Body of pancreas (tissue), 4 donors: ENCODE measurements around the gene ATP11A. TPM values are rescaled to one million over a fixed set of nuclear protein-coding genes. Genes with fewer than 3 reads are reported as not detected.
A peak's percentile ranks its signal among the peaks of the same experiment; 100 is the strongest.
"Not testable (repeated sequence)": the region's sequence is repeated elsewhere in the genome, so short reads cannot be mapped to it uniquely, and the experiment has no call there.

Experiments
- ATAC-seq: fragments of 150-250 bp; one replicate; pipeline ENCODE4 v1.9.1; 2016
- DNase-seq, 4 donors: peaks; one replicate each; pipeline ENCODE4 v3.0.0-alpha.2; 2019
- H3K27ac ChIP-seq, 4 donors: fragments of 200-600 bp; sonication (generic); 1 replicate in 3 of 4; 2 replicates in 1 of 4; pipeline versions ENCODE4 v1.5.1 to v1.6.1; 2016 to 2019; ENCODE audit warnings: mild to moderate bottlenecking in 1 of 4, mixed read lengths in 1 of 4, moderate library complexity in 1 of 4
- H3K27me3 ChIP-seq, 2 donors: fragments of 200-600 bp; sonication (generic); one replicate each; pipeline ENCODE4 v1.6.0; 2016; ENCODE audit warnings: mild to moderate bottlenecking in 1 of 2
- H3K36me3 ChIP-seq, 2 donors: fragments of 200-600 bp; sonication (generic); replicated peaks in 1 of 2; 2 replicates each; pipeline ENCODE4 v1.5.1; 2016; ENCODE audit warnings: low read depth in 2 of 2; ENCODE audit not compliant: insufficient read depth in 1 of 2
- H3K4me1 ChIP-seq: fragments of 200-600 bp; sonication (generic); one replicate; pipeline ENCODE4 v1.6.0; 2016
- H3K4me3 ChIP-seq, 2 donors: fragments of 200-600 bp; sonication (generic); 1 replicate in 1 of 2; 2 replicates in 1 of 2; pipeline ENCODE4 v1.5.1; 2016 to 2019
- H3K9me3 ChIP-seq, 3 donors: fragments of 200-600 bp; sonication (generic); 1 replicate in 2 of 3; 2 replicates in 1 of 3; pipeline ENCODE4 v1.5.1; 2016
- CTCF ChIP-seq, 7 experiments: fragments of 450-650 bp in 4 of 7; fragments of 200-600 bp in 3 of 7; sonication (generic) in 3 of 7; IDR thresholded peaks; one replicate each; pipeline ENCODE4 v1.5.1; 2016 to 2019; ENCODE audit warnings: antibody characterized with exemption in 7 of 7
- POLR2A ChIP-seq, 3 donors: fragments of 450-650 bp; IDR thresholded peaks; one replicate each; pipeline ENCODE4 v1.6.1; 2016; ENCODE audit warnings: antibody characterized with exemption in 3 of 3, mild to moderate bottlenecking in 2 of 3
- WGBS, 2 donors: methylation state at CpG; one replicate each; pipeline ENCODE4 v1.1.5; 2017; 5-methylcytosine and 5-hydroxymethylcytosine counted together
- intact Hi-C: fragments of 100-400 bp; cut with DNase I; formaldehyde crosslinking; loops from one replicate; pipeline ENCODE4 v1.15.1; 2023
- total RNA-seq, 2 donors: library from RNA; depleted of rRNA; stranded (reverse); fragments of >200 nt; gene quantifications; one replicate each; pipeline ENCODE4 v1.1.0, GENCODE V29; 2016

The ATP11A gene
- total RNA-seq, 2 donors from 2014 or later: 24.1 to 33.9 TPM

GRCh38 chr13:112839356-112840105, 149.7 kb downstream of the ATP11A start:
- Histone ChIP-seq H3K36me3 (peaks cover 0 to 31% of the 10 kb centered on the region in 2 donors), H3K27me3 (no peaks in the 10 kb centered on the region), H3K9me3 (no peaks in the 10 kb centered on the region), H3K27ac (no peak overlapping the region), H3K4me1 (no peaks in the 10 kb centered on the region), H3K4me3 (no peak overlapping the region)
- ATAC-seq (peak; percentile 16), DNase-seq (peak in 1 of 4 donors; percentile 19)
- TF ChIP-seq CTCF (IDR thresholded peaks at IDR 0.05) (no peak), POLR2A (IDR thresholded peaks at IDR 0.05) (no peak)
- intact Hi-C loops: no loop called here
- 95% methylated on average over 12 of the region's 12 CpGs for WGBS, 2 donors

GRCh38 chr13:112840472-112841302, 150.8 kb downstream of the ATP11A start:
- ATAC-seq: no peak
- Histone ChIP-seq H3K9me3 (no peaks in the 10 kb centered on the region), H3K4me1 (no peaks in the 10 kb centered on the region), H3K27ac (no peak overlapping the region), H3K27me3 (no peaks in the 10 kb centered on the region), H3K36me3 (peaks cover 0 to 27% of the 10 kb centered on the region in 2 donors), H3K4me3 (no peak overlapping the region)
- DNase-seq: no peak
- 90 to 94% methylated on average over 17 to 21 of the region's 34 CpGs for WGBS, 2 donors
- TF ChIP-seq POLR2A (IDR thresholded peaks at IDR 0.05): no peak
- no peak for TF ChIP-seq CTCF (IDR thresholded peaks at IDR 0.05)
- intact Hi-C loops: no loop called here

GRCh38 chr13:112841303-112842015, 151.6 kb downstream of the ATP11A start:
- H3K27me3 ChIP-seq, H3K9me3 ChIP-seq, ATAC-seq, H3K4me3 ChIP-seq, intact Hi-C loops, H3K4me1 ChIP-seq, H3K27ac ChIP-seq: not testable (repeated sequence)
- 91% methylated on average over 24 to 31 of the region's 31 CpGs for WGBS, 2 donors
- peaks cover 0 to 25% of the 10 kb centered on the region in 2 donors for H3K36me3 ChIP-seq
- DNase-seq: peak in 2 of 4 donors; percentile 30

GRCh38 chr13:112842343-112842856, 152.6 kb downstream of the ATP11A start:
- WGBS, 2 donors: 73 to 86% methylated on average over 11 to 14 of the region's 14 CpGs
- peaks cover 0 to 17% of the 10 kb centered on the region in 2 donors for H3K36me3 ChIP-seq

More at GRCh38 chr13:112842343-112842856, 152.6 kb downstream of the ATP11A start:
- Histone ChIP-seq H3K27me3 (no peaks in the 10 kb centered on the region), H3K9me3 (no peaks in the 10 kb centered on the region), H3K27ac (no peak overlapping the region), H3K4me3 (no peak overlapping the region), H3K4me1 (no peaks in the 10 kb centered on the region)
- TF ChIP-seq CTCF (IDR thresholded peaks at IDR 0.05) (no peak), POLR2A (IDR thresholded peaks at IDR 0.05) (no peak)
- peak; percentile 45 for ATAC-seq
- DNase-seq: peak in 2 of 4 donors; percentile 20 to 30
- intact Hi-C loops: no loop called here
